Loucy (cell line): ENCODE measurements around the gene STXBP1.

Experiments
- H2AFZ ChIP-seq: fragments of 200-600 bp; sonication (generic); 2 replicates; pipeline ENCODE4 v1.6.0; 2016; ENCODE audit warnings: antibody characterized with exemption, mild to moderate bottlenecking, low read length, moderate library complexity
- H3F3A ChIP-seq: fragments of 200-600 bp; 2 replicates; pipeline ENCODE4 v1.6.0; 2016; ENCODE audit warnings: antibody characterized with exemption, low read depth, mild to moderate bottlenecking
- H3K27me3 ChIP-seq: fragments of 200-600 bp; sonication (generic); 2 replicates; pipeline ENCODE4 v1.6.1; 2014; ENCODE audit warnings: low read length, mild to moderate bottlenecking; ENCODE audit not compliant: insufficient read depth, poor library complexity, severe bottlenecking
- H3K36me3 ChIP-seq: fragments of 200-600 bp; sonication (generic); 2 replicates; pipeline ENCODE4 v1.6.1; 2016; ENCODE audit warnings: low read length; ENCODE audit not compliant: insufficient read depth
- H3K4me1 ChIP-seq: fragments of 200-600 bp; sonication (generic); 2 replicates; pipeline ENCODE4 v1.5.1; 2014; ENCODE audit warnings: low read length, mild to moderate bottlenecking; ENCODE audit not compliant: insufficient read depth, poor library complexity, severe bottlenecking
- H3K4me2 ChIP-seq: fragments of 200-600 bp; sonication (generic); 2 replicates; pipeline ENCODE4 v1.6.0; 2014; ENCODE audit warnings: antibody characterized with exemption, low read length, low read depth, mild to moderate bottlenecking; ENCODE audit not compliant: poor library complexity, severe bottlenecking
- H3K4me3 ChIP-seq: fragments of 200-600 bp; sonication (generic); 2 replicates; pipeline ENCODE4 v1.5.1; 2014; ENCODE audit warnings: low read length, mild to moderate bottlenecking, mixed read lengths; ENCODE audit not compliant: poor library complexity, severe bottlenecking
- H3K79me2 ChIP-seq: fragments of 200-600 bp; sonication (generic); 2 replicates; pipeline ENCODE4 v1.6.1; 2014; ENCODE audit warnings: low read length; ENCODE audit not compliant: insufficient read depth
- H3K9ac ChIP-seq: fragments of 200-600 bp; sonication (generic); 2 replicates; pipeline ENCODE4 v1.6.0; 2014; ENCODE audit warnings: mild to moderate bottlenecking, low read depth, low read length, moderate library complexity; ENCODE audit not compliant: poor library complexity, severe bottlenecking
- H3K9me2 ChIP-seq: fragments of 200-600 bp; sonication (generic); replicated peaks from 2 replicates; pipeline ENCODE4 v1.6.1; 2016; ENCODE audit warnings: low read depth, low read length, mixed read lengths
- H3K9me3 ChIP-seq: fragments of 200-600 bp; sonication (generic); 2 replicates; pipeline ENCODE4 v1.6.1; 2014; ENCODE audit warnings: mild to moderate bottlenecking, antibody characterized with exemption, low read length, low read depth; ENCODE audit not compliant: insufficient read depth
- H4K20me1 ChIP-seq: fragments of 200-600 bp; sonication (generic); 2 replicates; pipeline ENCODE4 v1.6.0; 2014; ENCODE audit warnings: antibody characterized with exemption, low read length, mild to moderate bottlenecking; ENCODE audit not compliant: insufficient read depth, poor library complexity, severe bottlenecking
- EZH2phosphoT487 ChIP-seq: fragments of 200-600 bp; IDR thresholded peaks from 2 replicates; pipeline ENCODE4 v1.6.1; 2018; ENCODE audit warnings: antibody characterized with exemption, mild to moderate bottlenecking, moderate library complexity, borderline replicate concordance
- TF ChIP-seq, protein P1 (sequence below): fragments of 200-600 bp; sonication (generic); conservative IDR thresholded peaks from 2 replicates; pipeline ENCODE4 v1.5.1; 2014; ENCODE audit warnings: mild to moderate bottlenecking, antibody characterized with exemption, low read length

Gene STXBP1

DNA sequence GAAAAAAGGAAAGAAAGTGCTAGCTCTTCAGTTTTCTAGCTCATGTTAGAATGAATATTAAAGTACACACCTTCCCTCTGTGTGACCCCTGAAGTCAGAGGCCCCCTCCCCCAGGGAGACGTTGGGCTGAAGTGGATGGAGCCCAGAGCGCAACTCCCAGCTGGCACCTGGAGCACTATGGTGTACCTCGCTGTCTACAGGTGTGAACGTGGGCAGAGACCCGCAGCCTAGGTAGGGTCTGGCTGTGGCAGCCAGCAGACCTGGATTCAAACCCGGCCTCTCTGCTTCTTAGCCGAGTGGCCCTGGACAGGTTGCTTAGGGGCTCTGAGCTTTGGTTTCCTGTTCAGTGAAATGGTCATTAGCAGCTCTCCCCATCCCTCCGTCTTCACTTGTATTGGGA is 116.7 kb downstream of the STXBP1 start:
- Histone ChIP-seq H3K79me2 (peaks cover 3% of the 10 kb centered on the region; the same call in 1 of the 2 replicates), H3K27me3 (no peaks in the 10 kb centered on the region), H3K36me3 (no peaks in the 10 kb centered on the region), H3K9me3 (no peaks in the 10 kb centered on the region), H3K4me3 (no peak overlapping the region), H3F3A (no peaks in the 10 kb centered on the region), H3K4me1 (peaks cover 4% of the 10 kb centered on the region), H3K4me2 (no peak overlapping the region), H3K9me2 (no peaks in the 10 kb centered on the region), H4K20me1 (peaks cover under 1% of the 10 kb centered on the region), H2AFZ (no peak overlapping the region), H3K9ac (no peak overlapping the region)
- TF ChIP-seq, protein P1, sequence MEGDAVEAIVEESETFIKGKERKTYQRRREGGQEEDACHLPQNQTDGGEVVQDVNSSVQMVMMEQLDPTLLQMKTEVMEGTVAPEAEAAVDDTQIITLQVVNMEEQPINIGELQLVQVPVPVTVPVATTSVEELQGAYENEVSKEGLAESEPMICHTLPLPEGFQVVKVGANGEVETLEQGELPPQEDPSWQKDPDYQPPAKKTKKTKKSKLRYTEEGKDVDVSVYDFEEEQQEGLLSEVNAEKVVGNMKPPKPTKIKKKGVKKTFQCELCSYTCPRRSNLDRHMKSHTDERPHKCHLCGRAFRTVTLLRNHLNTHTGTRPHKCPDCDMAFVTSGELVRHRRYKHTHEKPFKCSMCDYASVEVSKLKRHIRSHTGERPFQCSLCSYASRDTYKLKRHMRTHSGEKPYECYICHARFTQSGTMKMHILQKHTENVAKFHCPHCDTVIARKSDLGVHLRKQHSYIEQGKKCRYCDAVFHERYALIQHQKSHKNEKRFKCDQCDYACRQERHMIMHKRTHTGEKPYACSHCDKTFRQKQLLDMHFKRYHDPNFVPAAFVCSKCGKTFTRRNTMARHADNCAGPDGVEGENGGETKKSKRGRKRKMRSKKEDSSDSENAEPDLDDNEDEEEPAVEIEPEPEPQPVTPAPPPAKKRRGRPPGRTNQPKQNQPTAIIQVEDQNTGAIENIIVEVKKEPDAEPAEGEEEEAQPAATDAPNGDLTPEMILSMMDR = no peak
- no peak for TF ChIP-seq EZH2phosphoT487

DNA sequence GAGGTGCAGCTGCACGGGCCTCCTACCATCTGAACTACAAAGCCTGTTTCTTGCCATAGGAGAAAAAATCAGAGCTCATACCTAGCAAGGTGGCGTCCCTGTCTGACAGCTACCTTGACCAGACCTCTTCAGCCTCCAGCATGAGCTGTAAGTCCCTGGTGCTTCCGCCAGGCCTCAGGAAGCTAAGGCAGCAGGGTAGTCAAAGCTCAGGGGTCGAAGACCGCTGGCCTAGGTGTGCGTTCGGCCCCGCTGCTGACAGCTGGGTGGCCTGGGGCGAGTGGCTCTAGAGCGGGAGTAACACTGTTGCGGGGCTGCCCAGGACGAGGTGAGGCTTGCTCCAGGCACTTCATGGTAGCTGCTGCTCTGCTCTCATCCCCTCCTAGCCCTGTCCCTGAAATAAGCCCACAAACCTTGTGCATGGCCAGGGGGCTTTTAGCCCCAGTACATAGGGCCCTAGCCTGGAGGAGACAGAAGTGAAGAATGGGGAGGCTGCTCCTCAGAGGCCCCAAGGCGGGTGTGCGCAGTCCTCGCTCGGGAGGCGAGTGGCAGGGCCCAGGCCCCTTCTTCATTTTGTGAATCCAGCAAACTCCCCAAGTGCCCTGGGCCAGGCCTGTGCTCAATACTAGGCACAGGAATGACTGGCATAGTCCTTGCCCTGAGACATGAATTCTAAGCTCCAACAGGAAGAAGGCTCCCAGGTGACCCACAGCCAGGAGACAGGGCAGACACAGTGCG is 117.6 kb downstream of the STXBP1 start:
- no peaks in the 10 kb centered on the region for H3K9me2 ChIP-seq
- TF ChIP-seq, protein P1 = no peak
- H3K4me1 ChIP-seq = peaks cover 10% of the 10 kb centered on the region
- H2AFZ ChIP-seq = no peak overlapping the region
- no peaks in the 10 kb centered on the region for H3K9me3 ChIP-seq
- H3K36me3 ChIP-seq = no peaks in the 10 kb centered on the region
- H3K4me3 ChIP-seq = no peak overlapping the region
- H3F3A ChIP-seq = no peaks in the 10 kb centered on the region
- no peak overlapping the region for H3K9ac ChIP-seq
- H4K20me1 ChIP-seq = peaks cover 5% of the 10 kb centered on the region
- H3K79me2 ChIP-seq = peaks cover 9% of the 10 kb centered on the region
- no peak overlapping the region for H3K4me2 ChIP-seq
- H3K27me3 ChIP-seq = no peaks in the 10 kb centered on the region

DNA sequence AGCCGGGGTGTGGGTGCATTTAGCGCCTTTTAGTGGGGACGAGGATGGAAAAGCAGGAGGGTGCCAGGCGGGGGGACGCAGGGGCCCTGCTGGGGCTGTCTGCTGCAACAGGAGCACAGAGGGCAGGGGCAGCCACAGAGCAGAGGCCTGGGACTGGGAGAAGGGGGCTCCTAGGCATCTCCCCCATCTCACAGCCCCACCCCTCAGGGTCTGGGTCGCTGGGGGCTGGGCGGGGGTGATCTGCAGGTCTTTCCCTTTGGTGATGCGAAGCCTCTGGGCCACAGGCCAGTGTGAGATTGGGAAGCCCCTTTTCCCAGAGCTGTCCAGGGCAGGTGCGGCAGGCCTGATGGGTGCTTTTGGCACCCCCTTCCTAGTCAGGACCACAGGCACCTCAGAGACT is 118.2 kb downstream of the STXBP1 start:
- Histone ChIP-seq H3K4me1 (peaks cover 10% of the 10 kb centered on the region), H3K4me3 (no peak overlapping the region), H3K36me3 (no peaks in the 10 kb centered on the region), H3K9me3 (no peaks in the 10 kb centered on the region), H3K4me2 (no peak overlapping the region), H3K9ac (no peak overlapping the region), H4K20me1 (peaks cover 5% of the 10 kb centered on the region), H3K9me2 (no peaks in the 10 kb centered on the region), H3F3A (no peaks in the 10 kb centered on the region), H3K27me3 (no peaks in the 10 kb centered on the region), H3K79me2 (peaks cover 9% of the 10 kb centered on the region), H2AFZ (no peak overlapping the region)
- TF ChIP-seq EZH2phosphoT487 = no peak
- TF ChIP-seq, protein P1 = no peak
